Neural cell (in vitro differentiated cells): Measurements from ENCODE around the gene PKDCC.

Experiments used
- EP300 ChIP-seq: fragments of 450-650 bp; conservative IDR thresholded peaks from 2 replicates; pipeline ENCODE4 v1.6.1; 2014; ENCODE audit warnings: antibody characterized with exemption, mild to moderate bottlenecking, moderate library complexity; ENCODE audit not compliant: poor library complexity, severe bottlenecking
- EZH2 ChIP-seq: fragments of 200-600, 300-800 bp; shearing (Covaris generic), sonication (generic); IDR thresholded peaks from 2 replicates; pipeline ENCODE4 v1.6.1; 2014; ENCODE audit warnings: antibody characterized with exemption, low read length, borderline replicate concordance, mild to moderate bottlenecking; ENCODE audit not compliant: insufficient read depth, poor library complexity, severe bottlenecking
- MXI1 ChIP-seq: fragments of 450-650 bp; conservative IDR thresholded peaks from 2 replicates; pipeline ENCODE4 v1.6.1; 2014; ENCODE audit warnings: antibody characterized with exemption, mild to moderate bottlenecking; ENCODE audit not compliant: poor library complexity, severe bottlenecking
- POLR2AphosphoS5 ChIP-seq: IDR thresholded peaks from 2 replicates; pipeline ENCODE4 v1.6.1; 2012
- RAD21 ChIP-seq: fragments of 450-650 bp; conservative IDR thresholded peaks from 2 replicates; pipeline ENCODE4 v1.6.1; 2014; ENCODE audit warnings: antibody characterized with exemption, mild to moderate bottlenecking, moderate library complexity
- SMC3 ChIP-seq: fragments of 450-650 bp; conservative IDR thresholded peaks from 2 replicates; pipeline ENCODE4 v1.6.1; 2014; ENCODE audit warnings: antibody characterized with exemption, mild to moderate bottlenecking, moderate library complexity; ENCODE audit not compliant: poor library complexity
- TAF1 ChIP-seq: IDR thresholded peaks from 2 replicates; pipeline ENCODE4 v1.6.1; 2012; ENCODE audit warnings: low read depth
- TF ChIP-seq, protein P1 (sequence below): IDR thresholded peaks from 2 replicates; pipeline ENCODE4 v1.6.1; 2012; ENCODE audit warnings: borderline replicate concordance
- TF ChIP-seq, protein P2 (sequence below): fragments of 450-650 bp; IDR thresholded peaks from 2 replicates; pipeline ENCODE4 v1.5.1; 2014; ENCODE audit warnings: antibody characterized with exemption, mild to moderate bottlenecking, moderate library complexity; ENCODE audit not compliant: poor library complexity, severe bottlenecking

DNA sequence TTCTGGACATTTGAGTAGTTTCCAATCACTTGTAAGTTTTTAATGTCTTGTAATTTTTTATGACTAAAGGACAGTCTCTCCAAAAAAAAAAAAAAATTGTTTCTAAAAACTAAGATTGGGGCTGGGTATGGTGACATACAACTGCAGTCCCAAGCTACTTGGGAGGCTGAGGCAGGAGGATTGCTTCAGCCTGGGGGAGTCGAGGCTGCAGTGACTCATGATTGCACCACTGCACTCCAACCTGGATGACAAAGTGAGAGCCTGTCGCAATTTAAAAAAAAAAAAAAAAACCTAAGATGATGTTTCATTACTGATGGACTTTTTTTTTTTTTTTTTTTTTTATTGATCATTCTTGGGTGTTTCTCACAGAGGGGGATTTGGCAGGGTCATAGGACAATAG, 34.4 kb upstream of the PKDCC start:
- TF ChIP-seq, protein P1, sequence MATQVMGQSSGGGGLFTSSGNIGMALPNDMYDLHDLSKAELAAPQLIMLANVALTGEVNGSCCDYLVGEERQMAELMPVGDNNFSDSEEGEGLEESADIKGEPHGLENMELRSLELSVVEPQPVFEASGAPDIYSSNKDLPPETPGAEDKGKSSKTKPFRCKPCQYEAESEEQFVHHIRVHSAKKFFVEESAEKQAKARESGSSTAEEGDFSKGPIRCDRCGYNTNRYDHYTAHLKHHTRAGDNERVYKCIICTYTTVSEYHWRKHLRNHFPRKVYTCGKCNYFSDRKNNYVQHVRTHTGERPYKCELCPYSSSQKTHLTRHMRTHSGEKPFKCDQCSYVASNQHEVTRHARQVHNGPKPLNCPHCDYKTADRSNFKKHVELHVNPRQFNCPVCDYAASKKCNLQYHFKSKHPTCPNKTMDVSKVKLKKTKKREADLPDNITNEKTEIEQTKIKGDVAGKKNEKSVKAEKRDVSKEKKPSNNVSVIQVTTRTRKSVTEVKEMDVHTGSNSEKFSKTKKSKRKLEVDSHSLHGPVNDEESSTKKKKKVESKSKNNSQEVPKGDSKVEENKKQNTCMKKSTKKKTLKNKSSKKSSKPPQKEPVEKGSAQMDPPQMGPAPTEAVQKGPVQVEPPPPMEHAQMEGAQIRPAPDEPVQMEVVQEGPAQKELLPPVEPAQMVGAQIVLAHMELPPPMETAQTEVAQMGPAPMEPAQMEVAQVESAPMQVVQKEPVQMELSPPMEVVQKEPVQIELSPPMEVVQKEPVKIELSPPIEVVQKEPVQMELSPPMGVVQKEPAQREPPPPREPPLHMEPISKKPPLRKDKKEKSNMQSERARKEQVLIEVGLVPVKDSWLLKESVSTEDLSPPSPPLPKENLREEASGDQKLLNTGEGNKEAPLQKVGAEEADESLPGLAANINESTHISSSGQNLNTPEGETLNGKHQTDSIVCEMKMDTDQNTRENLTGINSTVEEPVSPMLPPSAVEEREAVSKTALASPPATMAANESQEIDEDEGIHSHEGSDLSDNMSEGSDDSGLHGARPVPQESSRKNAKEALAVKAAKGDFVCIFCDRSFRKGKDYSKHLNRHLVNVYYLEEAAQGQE: no peak
- TF ChIP-seq, protein P2, sequence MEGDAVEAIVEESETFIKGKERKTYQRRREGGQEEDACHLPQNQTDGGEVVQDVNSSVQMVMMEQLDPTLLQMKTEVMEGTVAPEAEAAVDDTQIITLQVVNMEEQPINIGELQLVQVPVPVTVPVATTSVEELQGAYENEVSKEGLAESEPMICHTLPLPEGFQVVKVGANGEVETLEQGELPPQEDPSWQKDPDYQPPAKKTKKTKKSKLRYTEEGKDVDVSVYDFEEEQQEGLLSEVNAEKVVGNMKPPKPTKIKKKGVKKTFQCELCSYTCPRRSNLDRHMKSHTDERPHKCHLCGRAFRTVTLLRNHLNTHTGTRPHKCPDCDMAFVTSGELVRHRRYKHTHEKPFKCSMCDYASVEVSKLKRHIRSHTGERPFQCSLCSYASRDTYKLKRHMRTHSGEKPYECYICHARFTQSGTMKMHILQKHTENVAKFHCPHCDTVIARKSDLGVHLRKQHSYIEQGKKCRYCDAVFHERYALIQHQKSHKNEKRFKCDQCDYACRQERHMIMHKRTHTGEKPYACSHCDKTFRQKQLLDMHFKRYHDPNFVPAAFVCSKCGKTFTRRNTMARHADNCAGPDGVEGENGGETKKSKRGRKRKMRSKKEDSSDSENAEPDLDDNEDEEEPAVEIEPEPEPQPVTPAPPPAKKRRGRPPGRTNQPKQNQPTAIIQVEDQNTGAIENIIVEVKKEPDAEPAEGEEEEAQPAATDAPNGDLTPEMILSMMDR: no peak
- TF ChIP-seq MXI1: no peak
- no peak for TF ChIP-seq POLR2AphosphoS5
- TF ChIP-seq EP300: no peak
- TF ChIP-seq RAD21: no peak
- TF ChIP-seq EZH2: no peak
- no peak for TF ChIP-seq SMC3
- TF ChIP-seq TAF1: no peak
